HG03432 (cell line): Measurements from ENCODE around the gene CDH13.

Experiments used
- ATAC-seq: cut with Tn5 transposase; IDR thresholded peaks from one replicate; pipeline ENCODE4 v1.9.1; 2021; ENCODE audit warnings: mild to moderate bottlenecking, moderate library complexity; ENCODE audit not compliant: unreplicated experiment

Gene CDH13

DNA sequence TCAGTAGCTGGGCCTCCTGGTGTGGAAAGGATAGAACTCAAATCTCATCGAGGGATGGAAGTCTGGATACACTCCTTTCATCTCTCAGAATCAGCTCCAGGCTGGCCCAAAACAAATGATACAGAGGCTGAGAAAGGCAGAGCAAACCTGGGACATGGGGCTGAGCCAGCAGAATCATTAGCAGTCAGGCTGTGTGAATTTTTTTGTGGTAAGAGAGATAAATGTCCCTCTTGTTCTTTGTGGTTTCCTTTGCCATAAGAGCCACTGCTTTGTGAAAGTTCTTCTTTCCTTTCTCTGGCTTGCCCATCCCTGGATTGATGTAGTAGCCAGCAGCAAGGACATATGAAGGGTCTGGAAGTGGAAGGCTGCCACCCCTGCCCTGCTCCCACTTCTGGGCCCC lies 146.2 kb downstream of the CDH13 start:
- no peak for ATAC-seq

DNA sequence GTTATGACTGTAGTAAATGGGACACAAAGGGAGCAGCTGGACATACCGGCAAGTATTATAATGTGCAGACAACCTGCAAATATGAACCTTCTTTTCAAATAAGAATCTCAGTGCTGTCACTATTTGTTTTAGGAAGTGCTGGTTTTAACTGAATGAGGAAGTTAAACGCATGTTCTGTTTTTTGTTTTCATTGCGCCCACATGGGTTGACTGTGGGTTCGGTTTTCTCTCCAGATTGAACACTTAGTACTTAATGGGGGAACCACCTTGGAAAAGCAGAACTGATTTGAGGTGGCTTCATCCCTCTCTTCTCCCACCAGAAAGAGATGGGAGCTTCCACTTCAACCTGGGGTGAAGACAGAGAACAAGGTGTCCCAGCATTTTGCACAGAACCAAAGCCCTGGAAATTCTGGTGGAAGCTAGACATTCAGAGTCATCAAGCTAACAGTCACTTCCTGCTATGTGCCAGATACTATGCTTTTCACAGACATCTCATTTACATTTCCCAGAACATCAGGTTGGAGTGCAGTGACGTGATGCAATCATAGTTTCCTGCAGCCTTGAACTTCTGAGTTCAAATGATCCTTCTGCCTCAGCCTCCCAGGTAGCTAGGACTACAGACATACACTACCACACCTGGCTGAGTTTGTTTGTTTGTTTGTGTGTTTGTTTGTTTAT lies 149.8 kb downstream of the CDH13 start:
- no peak for ATAC-seq

DNA sequence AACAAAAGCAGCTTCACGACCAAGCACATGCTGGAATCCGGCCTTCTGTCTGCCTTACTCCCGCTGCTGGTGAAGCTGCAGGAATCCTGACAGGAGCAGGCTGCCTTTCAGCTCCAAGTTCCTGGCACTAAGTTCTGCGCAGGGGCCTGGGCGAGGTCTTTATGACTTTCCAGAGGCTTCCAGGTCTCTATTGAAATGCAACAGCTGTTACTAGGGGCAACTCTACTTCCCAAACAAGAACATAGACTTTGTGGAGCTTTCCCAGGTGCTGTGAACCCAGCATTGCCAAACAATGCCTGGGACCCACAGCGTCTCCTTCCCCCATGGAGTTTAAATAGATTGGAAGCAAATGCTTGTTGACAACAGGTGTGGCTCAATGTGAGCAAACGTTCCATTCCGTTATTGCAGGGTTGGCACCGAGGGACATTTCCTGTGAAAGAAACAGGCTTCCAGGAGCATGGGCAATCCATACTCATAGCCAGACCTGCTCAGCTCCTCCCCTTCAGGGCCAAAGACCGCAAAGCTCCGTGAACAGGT lies 156.0 kb downstream of the CDH13 start:
- no peak for ATAC-seq

DNA sequence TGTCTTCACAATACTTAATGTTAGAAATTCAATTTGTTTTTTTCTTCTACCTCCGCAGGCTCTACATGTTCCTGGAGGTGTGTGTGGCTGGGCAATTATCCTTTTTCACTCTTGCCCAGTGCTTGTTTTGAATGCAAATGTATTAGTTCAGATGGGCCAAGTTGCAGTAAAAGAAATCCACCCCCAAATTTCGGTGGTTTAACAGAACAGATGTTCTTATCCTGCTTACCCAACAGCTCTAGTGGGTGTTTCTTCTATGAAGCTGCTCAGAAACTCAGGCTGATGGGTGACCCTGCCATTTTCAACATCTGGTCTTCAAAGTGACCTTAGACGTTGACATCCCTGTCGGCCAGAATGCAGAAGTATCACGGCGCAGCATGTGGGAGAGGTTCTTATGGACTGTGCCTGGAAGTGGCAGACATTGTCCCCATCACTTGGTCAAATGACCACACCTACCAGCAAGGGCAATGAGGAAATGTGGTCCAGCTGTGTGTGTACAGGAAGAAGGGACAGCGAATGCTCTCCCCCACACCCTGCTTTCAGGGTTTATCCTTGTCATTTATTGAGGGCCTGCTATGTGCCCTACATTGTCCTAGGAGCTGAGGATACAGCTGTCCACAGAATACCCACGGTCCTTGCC lies 157.3 kb downstream of the CDH13 start:
- no peak for ATAC-seq

DNA sequence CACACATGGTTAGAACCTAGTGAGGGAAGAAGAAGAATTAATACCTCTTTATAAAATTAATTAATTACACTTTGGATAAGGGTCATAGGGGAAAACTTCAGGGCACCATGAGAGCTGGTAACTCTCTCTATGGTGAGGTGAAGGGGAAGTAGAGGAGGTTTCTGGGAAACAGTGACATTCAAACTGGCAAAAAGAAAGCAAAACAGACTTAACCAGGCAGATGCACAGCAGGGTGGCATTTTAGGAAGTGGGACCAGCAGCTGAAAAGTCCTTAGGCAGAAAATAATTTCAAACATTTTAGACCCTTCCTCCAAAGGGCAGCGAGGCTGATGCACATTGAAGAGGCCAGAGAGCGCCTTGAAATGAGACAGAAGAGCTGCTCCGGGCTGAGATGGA lies 157.8 kb downstream of the CDH13 start:
- ATAC-seq, result no peak

DNA sequence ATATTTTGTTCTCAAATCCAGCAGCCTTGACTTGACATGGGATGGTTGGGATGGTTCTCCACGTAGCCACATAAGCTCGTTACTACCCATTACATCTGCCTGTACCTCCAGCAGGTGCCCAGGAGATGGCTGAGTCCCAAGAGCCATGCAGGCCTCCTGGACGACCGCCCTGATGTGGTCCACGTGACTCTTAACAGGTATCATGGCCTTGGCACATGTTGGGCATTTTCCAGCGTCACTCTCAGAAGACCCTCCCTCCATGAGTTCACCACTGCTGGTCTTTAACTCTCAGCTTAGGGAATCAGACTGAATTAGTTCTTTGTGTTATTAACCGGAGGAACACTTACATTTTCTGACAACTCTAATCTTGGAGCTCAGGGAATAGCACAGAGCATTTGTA lies 161.5 kb downstream of the CDH13 start:
- ATAC-seq, result no peak

DNA sequence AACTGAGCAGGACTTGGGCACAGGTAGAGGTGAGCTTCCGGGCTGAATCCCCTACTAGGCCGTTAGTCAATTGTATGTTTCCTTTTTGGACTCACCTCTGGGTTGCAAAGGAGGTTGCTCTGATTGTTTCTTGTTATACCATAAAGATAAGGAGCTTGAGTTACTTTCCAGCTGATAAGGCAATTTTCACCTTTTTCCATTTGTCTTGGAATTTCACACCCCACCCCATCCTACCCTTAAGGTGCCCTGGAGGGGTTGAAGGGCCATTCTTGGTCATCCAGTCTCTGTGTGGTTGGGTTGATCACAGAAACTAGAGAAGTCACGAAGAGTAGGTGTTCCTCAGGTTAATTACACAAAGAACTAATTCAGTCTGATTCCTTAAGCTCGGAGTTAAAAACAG lies 162.2 kb downstream of the CDH13 start:
- no peak for ATAC-seq

DNA sequence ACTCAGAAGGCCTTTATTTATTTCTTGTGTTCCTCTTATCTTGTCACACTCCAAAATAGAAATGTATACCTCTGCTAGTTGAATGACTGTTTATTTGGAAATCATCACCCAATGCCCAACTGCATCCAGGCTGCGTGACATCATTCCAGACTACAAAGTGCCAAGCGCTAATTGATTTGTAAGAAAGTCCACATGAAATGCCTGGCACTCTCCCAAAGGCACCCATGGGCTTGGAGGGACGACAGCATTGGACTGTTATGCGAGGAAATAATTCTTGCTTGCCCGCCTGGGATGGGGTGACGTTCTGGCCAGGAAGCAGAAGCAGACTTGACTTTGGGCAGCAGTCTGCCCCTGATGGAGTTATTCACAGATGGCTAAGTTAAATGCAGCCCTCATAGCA lies 165.9 kb downstream of the CDH13 start:
- no peak for ATAC-seq

DNA sequence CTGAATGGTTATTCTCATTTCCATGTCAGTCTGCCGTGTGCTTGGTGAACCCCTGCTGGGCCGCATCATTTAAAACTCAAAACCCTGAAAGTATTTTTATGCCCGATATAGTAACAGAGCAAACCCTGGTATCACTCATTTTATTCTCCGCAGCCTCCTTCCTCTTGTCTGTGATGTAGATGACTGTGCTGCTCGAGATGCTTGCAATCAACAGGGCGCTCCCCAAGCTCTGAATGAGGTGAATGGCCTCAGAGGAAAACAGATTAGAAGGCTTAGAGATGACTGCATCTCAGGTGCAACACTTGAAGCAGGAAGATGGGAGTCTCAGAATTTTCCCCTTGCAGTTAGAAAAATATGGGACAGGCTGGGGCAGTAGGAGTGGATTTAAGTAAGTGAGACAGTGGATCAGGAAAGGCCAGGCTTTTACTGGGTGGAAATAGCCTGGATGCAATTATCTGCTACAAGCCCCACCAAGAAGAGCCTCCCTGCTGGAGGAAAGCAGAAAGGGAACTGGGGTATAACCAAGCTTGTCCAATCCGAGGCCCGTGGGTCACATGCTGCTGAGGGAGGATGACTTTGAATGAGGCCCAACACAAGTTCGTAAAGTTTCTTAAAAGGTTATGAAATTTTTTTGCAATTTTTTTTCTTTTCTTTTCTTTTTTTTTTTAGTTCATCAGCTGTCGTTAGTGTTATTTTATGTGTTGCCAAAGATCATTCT lies 166.9 kb downstream of the CDH13 start:
- ATAC-seq, result no peak

DNA sequence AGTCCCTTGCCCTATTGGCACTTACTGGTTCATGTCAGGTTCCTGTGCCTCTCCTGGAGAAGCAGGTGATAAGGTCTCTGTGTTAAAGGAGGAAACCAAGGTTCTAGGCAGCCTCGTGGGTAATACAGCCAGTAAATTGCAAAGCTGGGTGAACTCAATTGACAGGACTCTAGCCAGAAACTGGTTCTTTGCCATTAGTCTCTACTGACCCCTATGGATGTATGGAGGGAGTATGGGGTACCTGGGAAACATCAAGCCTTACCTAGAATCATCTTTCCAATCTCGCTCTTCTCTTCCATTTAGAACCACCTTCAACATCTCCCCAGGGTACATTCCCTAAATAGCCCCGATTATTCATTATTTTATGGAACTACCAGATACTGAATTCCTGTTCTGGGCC lies 169.3 kb downstream of the CDH13 start:
- ATAC-seq, result no peak

DNA sequence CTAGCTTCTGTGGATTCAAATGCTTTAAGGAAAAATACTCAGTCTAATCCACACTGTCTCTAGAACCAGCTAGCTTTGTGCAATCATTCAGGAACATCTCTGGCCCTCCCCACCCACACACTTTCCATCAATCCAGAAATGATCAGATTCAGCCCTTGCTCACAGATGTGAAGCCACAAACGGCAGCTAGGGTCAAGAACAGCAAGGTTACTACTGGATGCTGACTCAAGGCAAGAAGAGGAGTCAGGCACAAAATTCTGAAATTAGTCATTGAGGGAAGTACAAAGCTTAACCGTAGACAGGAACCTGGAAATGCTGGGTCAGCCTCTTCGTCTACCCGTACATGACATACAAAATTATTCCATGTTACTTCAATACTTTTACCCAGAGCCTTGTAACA lies 174.6 kb downstream of the CDH13 start:
- ATAC-seq, result no peak

DNA sequence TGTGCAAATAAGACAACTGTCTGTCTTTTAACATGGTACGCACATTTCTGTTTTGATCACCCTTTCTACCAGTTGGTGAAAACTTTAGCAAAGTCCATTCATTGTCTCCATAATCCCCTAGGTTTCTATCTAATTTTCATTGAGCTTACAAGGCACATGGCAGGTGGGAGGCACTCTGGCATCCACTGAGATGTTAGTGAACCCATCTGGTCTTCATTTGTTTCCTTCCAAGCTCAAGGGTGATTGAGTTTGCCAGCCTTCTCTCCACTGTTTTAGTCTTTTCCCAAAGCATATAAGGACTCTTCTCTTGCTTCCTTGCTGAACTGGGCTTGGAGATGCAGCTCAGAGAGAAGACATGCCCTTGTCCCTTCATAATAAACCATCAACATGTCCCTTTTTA lies 179.1 kb downstream of the CDH13 start:
- no peak for ATAC-seq

DNA sequence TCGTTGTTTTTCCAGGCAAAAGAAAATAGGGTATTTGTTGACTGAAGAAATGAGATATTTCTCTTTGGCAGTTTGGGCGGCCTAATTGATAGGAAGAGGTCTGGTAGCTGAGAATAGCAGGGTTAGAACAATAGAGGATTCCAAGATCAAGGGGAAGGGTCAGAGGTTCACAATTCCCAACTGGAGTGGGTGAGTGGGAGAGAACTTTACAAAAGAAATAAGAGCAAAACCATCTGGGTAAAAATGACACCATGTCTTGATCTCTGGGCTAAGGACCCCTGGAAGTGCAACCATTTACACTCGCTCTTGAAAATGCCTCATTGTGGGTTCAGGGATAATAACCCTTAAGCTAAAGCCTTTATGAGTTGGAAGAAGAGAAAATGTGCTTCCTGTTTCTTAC lies 180.5 kb downstream of the CDH13 start:
- ATAC-seq, result no peak

DNA sequence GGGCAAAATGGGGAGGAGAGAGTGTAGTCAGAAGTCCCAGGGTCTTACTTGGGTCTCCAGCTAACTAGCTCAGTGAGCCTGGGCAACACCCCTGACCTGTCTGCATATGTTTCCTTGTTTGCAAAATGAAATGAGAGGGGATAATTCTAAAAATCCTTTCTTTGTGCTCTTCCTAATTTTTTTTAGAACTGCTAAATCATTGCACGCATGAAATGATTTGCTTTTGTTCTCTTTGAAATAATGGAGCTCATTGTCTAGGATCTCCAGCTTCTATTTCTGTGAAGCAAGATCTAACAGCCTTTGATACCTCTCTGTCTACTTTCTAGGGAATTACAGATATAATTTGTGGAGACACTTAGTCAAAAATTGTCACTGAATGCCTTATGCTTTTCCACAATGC lies 181.3 kb downstream of the CDH13 start:
- ATAC-seq, result no peak

DNA sequence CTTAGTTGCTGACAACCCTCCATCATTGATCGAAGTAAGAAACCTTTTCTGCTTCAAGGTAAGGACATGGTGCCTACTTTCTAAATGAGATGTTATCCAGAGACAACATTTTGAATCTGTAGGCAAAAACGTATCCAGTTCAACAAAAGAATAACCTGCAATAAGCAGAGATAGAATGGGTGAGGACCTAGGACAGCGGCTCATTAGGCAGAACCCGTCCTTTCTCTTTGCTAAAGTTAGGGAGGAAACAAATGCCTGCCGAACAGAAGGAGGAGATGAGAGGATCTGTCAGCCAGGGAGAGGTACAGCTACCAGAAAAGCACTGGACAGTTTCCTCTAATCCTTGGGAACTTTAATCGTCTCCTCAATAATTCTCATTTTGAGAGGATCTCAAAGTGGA lies 183.3 kb downstream of the CDH13 start:
- no peak for ATAC-seq

DNA sequence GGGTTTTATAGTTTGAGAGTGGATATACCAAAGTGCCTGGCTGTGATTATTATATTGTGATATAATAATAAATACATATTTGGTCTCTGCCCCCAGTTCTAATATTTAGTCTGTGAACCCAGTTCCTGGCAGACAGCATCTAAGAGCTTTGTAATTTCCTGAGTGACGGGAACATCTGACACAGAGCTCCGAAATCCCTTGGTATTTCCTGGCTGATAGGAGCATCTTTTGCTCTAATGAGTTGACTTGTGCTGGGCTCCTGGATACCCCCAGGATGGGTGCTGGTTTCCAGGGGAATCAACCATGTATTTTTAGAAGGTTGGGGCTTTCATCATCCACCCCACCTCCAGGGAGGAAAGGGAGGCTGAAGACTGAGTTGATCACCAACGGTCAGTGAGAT lies 187.3 kb downstream of the CDH13 start:
- ATAC-seq, result no peak

DNA sequence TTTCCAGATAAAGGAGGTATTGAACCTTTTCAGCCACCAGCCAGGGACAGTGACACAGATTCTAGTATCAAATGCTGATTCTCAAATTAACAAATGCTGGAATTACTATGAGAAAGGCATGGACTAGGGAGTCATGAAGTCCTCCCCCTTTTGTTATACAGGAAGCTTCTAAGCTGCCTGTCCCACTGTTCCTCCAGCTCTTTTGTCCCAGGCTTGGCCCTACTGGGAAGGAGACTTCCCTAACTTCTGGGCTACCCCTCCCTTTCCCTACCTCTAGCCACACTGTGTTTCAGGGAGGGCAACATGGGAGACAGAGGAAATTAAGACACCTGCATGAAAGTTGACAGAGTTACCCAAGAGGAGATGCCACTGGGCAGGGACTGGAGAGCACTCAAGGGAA lies 192.5 kb downstream of the CDH13 start:
- no peak for ATAC-seq

DNA sequence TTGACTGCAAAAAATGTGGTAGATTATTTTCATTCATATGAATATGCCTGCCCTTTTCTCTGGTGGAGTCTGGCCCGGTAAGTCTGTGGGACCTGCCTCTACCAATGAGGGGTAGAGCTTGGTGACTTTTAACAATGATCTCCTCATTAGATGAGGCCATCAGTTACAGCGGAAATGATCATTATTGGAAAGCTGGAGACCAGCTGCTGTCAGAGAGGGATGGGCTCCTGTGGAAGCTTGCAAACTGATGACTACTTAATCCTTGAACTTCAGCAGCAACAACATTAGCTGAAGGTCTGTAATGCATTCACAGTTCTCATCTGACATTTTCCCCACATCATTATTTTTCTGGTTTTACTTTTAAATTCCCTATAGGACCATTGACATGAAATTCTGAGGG lies 194.1 kb downstream of the CDH13 start:
- no peak for ATAC-seq

DNA sequence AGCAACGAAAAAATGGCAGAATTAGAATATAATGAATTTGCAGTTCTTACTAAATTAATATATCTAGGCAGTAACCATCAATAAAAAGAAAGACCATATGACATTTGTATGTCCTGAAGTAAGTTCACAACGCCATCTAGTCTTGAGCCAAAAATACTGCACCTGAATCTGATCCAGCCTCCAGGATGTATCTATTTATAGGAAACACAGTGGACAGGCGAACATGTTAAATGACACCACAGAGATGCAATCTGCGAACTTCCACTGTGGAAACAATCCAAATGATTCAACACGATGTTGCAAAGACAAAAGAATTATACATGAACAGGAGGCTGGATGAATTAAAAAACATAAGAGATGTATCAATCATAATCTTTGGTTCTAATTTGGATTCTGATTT lies 197.6 kb downstream of the CDH13 start:
- no peak for ATAC-seq

DNA sequence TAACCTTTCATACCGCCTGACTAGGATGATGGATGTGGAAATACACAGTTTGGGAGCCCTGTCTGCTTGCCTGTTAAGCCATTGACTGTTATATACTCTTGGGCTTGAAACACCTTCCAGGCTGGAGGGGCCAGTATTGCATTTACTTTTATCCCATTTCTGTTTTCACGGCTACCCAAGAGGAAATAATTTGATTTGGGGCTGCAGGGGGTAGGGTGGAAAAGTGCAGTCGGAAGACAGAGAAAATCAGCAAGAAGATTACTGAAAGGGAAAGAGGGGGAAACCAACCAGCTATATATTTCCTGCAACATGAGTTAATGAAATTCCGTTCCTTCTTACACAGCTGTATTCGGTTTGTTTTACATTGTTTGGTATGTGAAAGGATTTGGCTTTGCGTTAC lies 202.5 kb downstream of the CDH13 start:
- ATAC-seq, result no peak

DNA sequence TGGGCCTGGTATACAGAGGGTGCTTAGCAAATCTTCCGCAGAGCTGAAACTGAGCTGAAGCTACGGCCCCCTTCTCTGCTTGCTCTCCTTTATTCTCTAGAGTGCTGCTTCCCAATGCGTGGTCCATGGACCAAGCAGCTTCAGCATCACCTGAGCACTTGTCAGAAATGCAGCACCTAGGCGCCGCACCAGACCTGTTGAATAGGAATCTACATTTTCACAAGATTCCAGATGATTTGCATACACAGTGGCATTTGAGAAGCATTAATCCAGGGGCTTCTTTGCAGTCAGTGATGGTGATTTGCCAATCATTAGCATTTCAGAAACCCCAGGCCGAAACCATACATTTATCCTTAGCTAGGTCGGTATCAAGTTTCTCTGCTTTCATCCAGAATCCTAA lies 204.2 kb downstream of the CDH13 start:
- ATAC-seq, result no peak

DNA sequence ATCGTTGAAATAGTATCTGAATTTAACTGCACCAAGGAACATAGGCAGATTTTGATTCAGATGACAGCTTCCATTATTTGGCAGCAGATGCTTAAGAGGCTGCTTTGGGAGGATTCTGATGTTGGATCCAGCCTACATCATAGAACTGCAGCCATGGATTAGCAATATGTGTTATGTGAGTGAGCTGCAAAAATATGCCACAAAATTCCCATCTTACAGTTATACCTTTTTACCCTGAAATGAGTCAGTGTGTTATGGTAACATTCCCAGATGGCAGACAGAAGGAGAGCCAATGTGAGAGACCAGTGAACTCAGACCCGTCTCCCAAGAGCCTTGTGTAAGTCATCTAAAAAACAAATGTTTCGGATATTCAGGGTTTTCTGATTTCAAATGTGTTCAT lies 206.1 kb downstream of the CDH13 start:
- ATAC-seq, result no peak
